Activated CD4-positive, alpha-beta memory T cell treated with anti-CD3 and anti-CD28 coated beads for 36 hours (primary cell): Measurements from ENCODE around the gene CHD1L. TPM values are rescaled to one million over a fixed set of nuclear protein-coding genes. Genes with fewer than 3 reads are reported as not detected.
A peak's percentile ranks its signal among the peaks of the same experiment; 100 is the strongest.
"Not testable (repeated sequence)": the region's sequence is repeated elsewhere in the genome, so short reads cannot be mapped to it uniquely, and the experiment has no call there.

Source experiments
- CTCF ChIA-PET: fragments of 350-600 bp; sonication (Branson Sonifier 250); formaldehyde crosslinking; loops from one replicate; lab custom pipeline; 2021; ENCODE audit warnings: antibody characterized with exemption, inconsistent platforms; lab: Charles Lee
- POLR2A ChIA-PET: fragments of 350-600 bp; sonication (Branson Sonifier 250); formaldehyde crosslinking; loops from one replicate; lab custom pipeline; 2021; ENCODE audit warnings: antibody characterized with exemption; lab: Charles Lee
- DNase-seq: peaks from one replicate; pipeline ENCODE4 v3.0.0-alpha.2; 2020
- H3K27ac Mint-ChIP-seq: one replicate; pipeline ENCODE4 v1.8.0; 2021; ENCODE audit warnings: mixed read lengths
- H3K27me3 Mint-ChIP-seq: one replicate; pipeline ENCODE4 v1.8.0; 2021; ENCODE audit warnings: mixed read lengths
- H3K36me3 Mint-ChIP-seq: one replicate; pipeline ENCODE4 v1.8.0; 2021; ENCODE audit warnings: mixed read lengths
- H3K4me1 Mint-ChIP-seq: one replicate; pipeline ENCODE4 v1.8.0; 2021; ENCODE audit warnings: low read depth, mixed read lengths
- H3K4me3 Mint-ChIP-seq: one replicate; pipeline ENCODE4 v1.8.0; 2021; ENCODE audit warnings: mild to moderate bottlenecking, mixed read lengths
- H3K9me3 Mint-ChIP-seq: one replicate; pipeline ENCODE4 v1.8.0; 2021; ENCODE audit warnings: mixed read lengths
- intact Hi-C: fragments of 100-400 bp; cut with micrococcal nuclease; formaldehyde crosslinking; loops from one replicate; pipeline ENCODE4 v1.15.1; 2023
- total RNA-seq, 2 experiments: library from RNA; stranded (reverse); gene quantifications; one replicate each; pipeline ENCODE4 v1.2.3, GENCODE V29; 2021

The CHD1L gene
- 10 to 100 TPM; 71.2 to 72.0 TPM for total RNA-seq

GRCh38 chr1:147242449-147243227 lies at the start of gene CHD1L:
TSS of gene CHD1L (plus strand) at chr1:147242684. CDS start at chr1:147242704, 20 bp downstream.
- no peaks in the 10 kb centered on the region for H3K27me3 Mint-ChIP-seq

DNA sequence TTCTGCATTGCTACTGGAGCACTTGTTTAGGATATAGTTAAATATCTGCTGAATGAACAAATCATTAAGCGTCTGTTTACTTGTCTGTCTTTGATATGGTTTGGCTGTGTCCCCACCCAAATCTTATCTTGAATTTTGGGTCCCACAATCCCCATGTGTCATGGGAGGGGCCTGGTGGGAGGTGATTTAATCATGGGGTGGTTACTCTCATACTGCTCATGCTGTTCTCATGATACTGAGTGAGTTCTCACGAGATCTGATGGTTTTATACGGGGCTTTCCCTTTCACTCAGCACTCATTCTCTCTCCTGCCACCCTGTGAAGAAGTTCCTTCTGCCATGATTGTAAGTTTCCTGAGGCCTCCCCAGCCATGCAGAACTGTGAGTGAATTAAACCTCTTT lies 45.2 kb upstream of the CHD1L start:
- H3K36me3 Mint-ChIP-seq, H3K27me3 Mint-ChIP-seq, H3K27ac Mint-ChIP-seq, intact Hi-C loops, H3K4me1 Mint-ChIP-seq, H3K4me3 Mint-ChIP-seq, POLR2A ChIA-PET, DNase-seq, H3K9me3 Mint-ChIP-seq: not testable (repeated sequence)
- CTCF ChIA-PET: interaction anchor here (1.7 kb wide), 1 partner anchor 45 kb away, joined by 5 read pairs; the partner anchor contains the start of gene CHD1L

More at GRCh38 chr1:147242449-147243227, at the start of gene CHD1L:
- Mint-ChIP-seq H3K4me1 (peaks cover 36% of the 10 kb centered on the region), H3K9me3 (no peaks in the 10 kb centered on the region), H3K36me3 (peaks cover 5% of the 10 kb centered on the region), H3K27ac (peak within 1 kb of the TSS; percentile 77), H3K4me3 (peak within 1 kb of the TSS; percentile 90)
- intact Hi-C loops: loop anchor here (1.0 to 2.0 kb wide), 3 partner anchors 17 to 158 kb away; partner anchors contain the start of genes FMO5 and PRKAB2
- peak; percentile 96 for DNase-seq
- POLR2A ChIA-PET: interaction anchor here (0.8 to 2.8 kb wide), 5 partner anchors 18 to 158 kb away, joined by 5 to 34 read pairs (median 7); partner anchors contain the start of genes FMO5 and PRKAB2
- CTCF ChIA-PET: interaction anchor here (0.6 to 3.5 kb wide), 19 partner anchors 11 to 357 kb away, joined by 3 to 69 read pairs (median 4); partner anchors contain the start of genes FMO5 and PRKAB2

- ChIA-PET POLR2A (no interaction called here), CTCF (no interaction called here)
- no peak overlapping the region for H3K4me3 Mint-ChIP-seq
- intact Hi-C loops: no loop called here
- H3K27ac Mint-ChIP-seq: no peak overlapping the region
- peaks cover 2% of the 10 kb centered on the region for H3K36me3 Mint-ChIP-seq
- H3K9me3 Mint-ChIP-seq: no peaks in the 10 kb centered on the region
- H3K4me1 Mint-ChIP-seq: peaks cover 8% of the 10 kb centered on the region
- H3K27me3 Mint-ChIP-seq: no peaks in the 10 kb centered on the region
- no peak for DNase-seq
These were observed 41.2 kb upstream of the CHD1L start for GRCh38 chr1:147201276-147201675.

DNA sequence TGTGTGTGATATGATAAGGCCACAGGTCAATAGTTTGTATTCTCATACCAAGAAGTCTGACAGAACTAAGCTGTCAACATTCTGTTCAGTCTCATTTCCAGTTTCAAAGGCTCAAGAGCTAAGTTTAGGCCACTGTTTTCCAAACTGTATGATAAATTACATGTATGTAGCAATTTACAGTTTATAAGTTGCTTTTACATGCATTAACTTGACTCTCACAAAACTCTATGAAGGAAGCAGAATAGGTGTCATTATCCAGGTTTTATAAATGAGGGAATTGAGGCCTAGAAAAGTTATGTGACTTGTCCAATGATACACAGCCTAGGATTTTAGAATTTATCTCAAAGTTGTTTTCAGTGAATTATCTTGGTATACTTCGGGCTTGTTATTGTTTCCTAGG lies 40.7 kb upstream of the CHD1L start:
- ChIA-PET CTCF (no interaction called here), POLR2A (no interaction called here)
- intact Hi-C loops: no loop called here
- no peaks in the 10 kb centered on the region for H3K27me3 Mint-ChIP-seq
- peaks cover 8% of the 10 kb centered on the region for H3K4me1 Mint-ChIP-seq
- H3K27ac Mint-ChIP-seq: no peak overlapping the region
- no peak for DNase-seq
- H3K36me3 Mint-ChIP-seq: peaks cover 2% of the 10 kb centered on the region
- H3K4me3 Mint-ChIP-seq: no peak overlapping the region
- H3K9me3 Mint-ChIP-seq: no peaks in the 10 kb centered on the region

- Mint-ChIP-seq H3K27ac (no peak overlapping the region), H3K36me3 (peaks cover 2% of the 10 kb centered on the region), H3K4me3 (no peak overlapping the region), H3K4me1 (peaks cover 8% of the 10 kb centered on the region), H3K27me3 (no peaks in the 10 kb centered on the region), H3K9me3 (no peaks in the 10 kb centered on the region)
- intact Hi-C loops: no loop called here
- ChIA-PET CTCF (no interaction called here), POLR2A (no interaction called here)
- DNase-seq: no peak
These were observed 39.9 kb upstream of the CHD1L start for GRCh38 chr1:147202576-147202975.

DNA sequence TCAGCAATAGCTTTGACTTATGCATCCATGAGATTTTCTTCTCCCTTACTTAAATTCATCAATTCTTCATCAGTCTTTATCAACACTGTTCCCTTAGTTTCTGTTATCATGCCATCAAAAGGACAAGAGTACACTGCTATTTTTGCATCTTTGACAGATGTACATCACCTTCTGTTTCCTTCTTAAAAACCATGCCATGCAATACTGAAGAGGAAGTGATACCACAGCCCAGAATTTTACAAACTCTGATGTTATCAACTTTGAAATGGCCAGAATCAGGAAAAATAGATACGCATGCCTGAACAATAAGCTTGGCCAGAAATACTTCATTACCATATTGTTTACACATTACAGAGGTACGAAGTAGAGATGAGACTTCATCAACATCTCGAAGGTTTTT lies 38.4 kb upstream of the CHD1L start:
- POLR2A ChIA-PET: no interaction called here
- no peak overlapping the region for H3K4me3 Mint-ChIP-seq
- H3K27ac Mint-ChIP-seq: no peak overlapping the region
- H3K4me1 Mint-ChIP-seq: peaks cover 4% of the 10 kb centered on the region
- H3K9me3 Mint-ChIP-seq: no peaks in the 10 kb centered on the region
- no peaks in the 10 kb centered on the region for H3K27me3 Mint-ChIP-seq
- H3K36me3 Mint-ChIP-seq: peaks cover 2% of the 10 kb centered on the region
- intact Hi-C loops: no loop called here
- no peak for DNase-seq
- CTCF ChIA-PET: no interaction called here

DNA sequence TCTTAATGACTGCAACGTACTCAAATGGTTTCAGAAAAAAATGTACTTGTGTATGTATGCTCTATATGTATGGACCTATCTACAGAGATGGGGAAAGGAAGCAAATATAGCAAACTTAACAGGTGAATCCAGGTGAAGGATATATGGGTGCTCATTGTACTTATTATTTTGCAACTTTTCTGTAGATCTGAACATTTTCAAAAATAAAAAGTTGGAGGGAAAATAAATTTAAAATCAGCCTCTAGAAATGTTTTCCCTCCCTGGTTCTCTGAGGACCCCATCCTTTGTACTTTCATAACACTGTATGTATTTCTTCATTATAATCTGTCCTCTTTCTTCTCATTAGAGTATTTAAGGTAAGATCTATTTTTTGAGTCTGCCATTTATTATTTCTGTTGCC lies 35.3 kb upstream of the CHD1L start:
- DNase-seq: no peak
- POLR2A ChIA-PET: no interaction called here
- peaks cover 2% of the 10 kb centered on the region for H3K36me3 Mint-ChIP-seq

GRCh38 chr1:147208619-147209018 lies 33.9 kb upstream of the CHD1L start:
- no peaks in the 10 kb centered on the region for H3K27me3 Mint-ChIP-seq
- H3K9me3 Mint-ChIP-seq: no peaks in the 10 kb centered on the region
- H3K36me3 Mint-ChIP-seq: peaks cover 2% of the 10 kb centered on the region
- CTCF ChIA-PET: no interaction called here
- no peak for DNase-seq
- no peak overlapping the region for H3K27ac Mint-ChIP-seq
- intact Hi-C loops: no loop called here
- POLR2A ChIA-PET: no interaction called here
- no peak overlapping the region for H3K4me3 Mint-ChIP-seq
- no peaks in the 10 kb centered on the region for H3K4me1 Mint-ChIP-seq

More for the DNA sequence above, 35.3 kb upstream of the CHD1L start:
- Mint-ChIP-seq H3K4me1 (no peaks in the 10 kb centered on the region), H3K27me3 (no peaks in the 10 kb centered on the region), H3K4me3 (no peak overlapping the region), H3K27ac (no peak overlapping the region), H3K9me3 (no peaks in the 10 kb centered on the region)
- intact Hi-C loops: no loop called here
- CTCF ChIA-PET: no interaction called here

- H3K27ac Mint-ChIP-seq: no peak overlapping the region
- H3K4me3 Mint-ChIP-seq: no peak overlapping the region
- no peaks in the 10 kb centered on the region for H3K4me1 Mint-ChIP-seq
- POLR2A ChIA-PET: no interaction called here
- no peak for DNase-seq
- intact Hi-C loops: no loop called here
- CTCF ChIA-PET: no interaction called here
- no peaks in the 10 kb centered on the region for H3K27me3 Mint-ChIP-seq
- H3K36me3 Mint-ChIP-seq: no peaks in the 10 kb centered on the region
- H3K9me3 Mint-ChIP-seq: no peaks in the 10 kb centered on the region
These were observed 32.4 kb upstream of the CHD1L start for GRCh38 chr1:147209825-147210821.

DNA sequence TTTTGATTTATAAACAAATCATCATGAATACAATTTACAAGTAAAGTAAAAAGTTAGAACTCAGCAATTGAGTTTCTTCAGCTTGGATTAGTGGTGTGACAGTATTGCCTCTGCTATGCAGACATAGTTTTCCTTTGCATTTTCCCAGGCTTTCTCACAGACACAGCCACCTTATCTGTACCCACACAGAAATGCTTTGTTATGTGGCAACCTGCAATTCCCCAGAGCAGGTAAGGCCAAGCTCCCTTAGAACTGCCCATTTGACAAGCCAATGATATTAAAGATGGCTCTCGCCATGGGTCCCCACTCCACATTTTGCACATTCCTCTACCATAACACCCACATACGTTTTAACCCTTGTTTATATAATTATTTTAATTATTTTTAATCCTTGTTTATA lies 31.5 kb upstream of the CHD1L start:
- ChIA-PET POLR2A (no interaction called here), CTCF (no interaction called here)

DNA sequence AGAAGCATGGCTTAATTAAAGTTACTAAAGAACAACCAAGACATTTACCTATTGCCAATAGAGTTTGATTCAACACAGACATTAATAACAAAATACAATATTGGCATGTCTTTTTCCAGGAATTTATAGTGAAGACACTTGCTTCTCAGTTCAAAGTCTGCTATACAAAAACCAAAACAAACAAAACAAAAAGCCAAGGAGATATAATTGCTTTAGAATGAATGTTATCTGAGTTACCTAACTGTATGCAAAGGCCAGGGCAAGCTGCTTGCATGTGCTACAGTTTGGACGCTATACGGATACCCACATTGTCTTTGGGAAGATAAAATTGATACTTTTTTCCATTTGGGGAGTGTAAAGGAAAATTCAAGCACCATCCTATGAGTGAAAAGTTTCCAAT lies 30.9 kb upstream of the CHD1L start:
- no peaks in the 10 kb centered on the region for H3K27me3 Mint-ChIP-seq
- H3K4me1 Mint-ChIP-seq: peaks cover 2% of the 10 kb centered on the region
- no peaks in the 10 kb centered on the region for H3K36me3 Mint-ChIP-seq
- ChIA-PET CTCF (no interaction called here), POLR2A (no interaction called here)
- H3K9me3 Mint-ChIP-seq: no peaks in the 10 kb centered on the region
- no peak for DNase-seq
- intact Hi-C loops: no loop called here
- H3K27ac Mint-ChIP-seq: no peak overlapping the region
- no peak overlapping the region for H3K4me3 Mint-ChIP-seq

More for the DNA sequence above, 31.5 kb upstream of the CHD1L start:
- Mint-ChIP-seq H3K36me3 (no peaks in the 10 kb centered on the region), H3K4me3 (no peak overlapping the region), H3K9me3 (no peaks in the 10 kb centered on the region), H3K27me3 (no peaks in the 10 kb centered on the region), H3K4me1 (no peaks in the 10 kb centered on the region), H3K27ac (no peak overlapping the region)
- no peak for DNase-seq
- intact Hi-C loops: no loop called here

DNA sequence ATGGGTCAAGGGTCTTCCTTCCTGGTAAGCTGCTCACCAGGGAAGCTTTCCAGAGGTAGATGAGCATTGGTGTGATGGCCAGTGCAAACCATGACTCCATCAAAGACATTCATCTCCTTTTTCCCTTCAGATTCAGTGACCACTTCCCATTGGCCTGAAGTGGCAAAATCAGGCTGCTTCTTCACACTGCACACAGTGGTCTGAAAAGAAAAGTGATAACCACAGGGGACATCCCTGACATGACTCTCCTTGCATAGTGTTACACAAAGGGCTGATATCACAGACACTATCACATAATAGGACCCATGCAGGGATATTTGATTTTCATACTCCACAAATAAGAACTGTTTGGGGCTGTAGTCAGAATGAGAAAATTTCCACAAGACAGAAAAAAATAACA lies 29.2 kb upstream of the CHD1L start:
- Mint-ChIP-seq H3K4me3 (no peak overlapping the region), H3K4me1 (peaks cover 2% of the 10 kb centered on the region), H3K36me3 (no peaks in the 10 kb centered on the region), H3K27ac (no peak overlapping the region), H3K9me3 (no peaks in the 10 kb centered on the region), H3K27me3 (no peaks in the 10 kb centered on the region)
- CTCF ChIA-PET: no interaction called here
- intact Hi-C loops: no loop called here
- DNase-seq: no peak
- POLR2A ChIA-PET: no interaction called here
